IPS-18a (cell line): ENCODE data around the gene SARM1.
A peak's percentile ranks its signal among the peaks of the same experiment; 100 is the strongest.

ENCODE experiments used
- H3K27ac ChIP-seq: one replicate; pipeline ENCODE4 v1.5.1; 2013; ENCODE audit warnings: low read length
- H3K27me3 ChIP-seq: one replicate; pipeline ENCODE4 v1.6.1; 2013; ENCODE audit warnings: mild to moderate bottlenecking, low read length; ENCODE audit not compliant: control insufficient read depth, insufficient read depth
- H3K36me3 ChIP-seq: one replicate; pipeline ENCODE4 v1.6.1; 2013; ENCODE audit warnings: low read depth, low read length; ENCODE audit not compliant: control insufficient read depth
- H3K4me1 ChIP-seq: one replicate; pipeline ENCODE4 v1.6.1; 2013; ENCODE audit warnings: low read depth, low read length; ENCODE audit not compliant: control insufficient read depth
- H3K4me3 ChIP-seq: one replicate; pipeline ENCODE4 v1.5.1; 2013; ENCODE audit warnings: low read length
- H3K9ac ChIP-seq: one replicate; pipeline ENCODE4 v1.6.1; 2013; ENCODE audit warnings: mild to moderate bottlenecking, low read length, moderate library complexity
- H3K9me3 ChIP-seq: one replicate; pipeline ENCODE4 v1.6.1; 2013; ENCODE audit warnings: low read depth, low read length; ENCODE audit not compliant: control insufficient read depth

SARM1 gene

GRCh38 chr17:28371245-28372202, at the start of gene SARM1:
TSS of gene SARM1 (plus strand) at chr17:28371694. CDS start at chr17:28372033, 339 bp downstream.
- H3K9ac ChIP-seq, result peak within 1 kb of the TSS; percentile 41

GRCh38 chr17:28324267-28324745, 47.2 kb upstream of the SARM1 start:
- H3K4me3 ChIP-seq, result no peak overlapping the region
- peaks cover 46% of the 10 kb centered on the region for H3K36me3 ChIP-seq
- no peak overlapping the region for H3K9ac ChIP-seq
- peaks cover 8% of the 10 kb centered on the region for H3K4me1 ChIP-seq
- no peaks in the 10 kb centered on the region for H3K27me3 ChIP-seq
- no peak overlapping the region for H3K27ac ChIP-seq
- H3K9me3 ChIP-seq, result no peaks in the 10 kb centered on the region

More at GRCh38 chr17:28371245-28372202, at the start of gene SARM1:
- Histone ChIP-seq H3K27me3 (peaks cover 19% of the 10 kb centered on the region), H3K4me1 (peaks cover 12% of the 10 kb centered on the region), H3K9me3 (no peaks in the 10 kb centered on the region), H3K4me3 (peak within 1 kb of the TSS; percentile 67), H3K36me3 (no peaks in the 10 kb centered on the region), H3K27ac (no peak within 1 kb of the TSS)

DNA sequence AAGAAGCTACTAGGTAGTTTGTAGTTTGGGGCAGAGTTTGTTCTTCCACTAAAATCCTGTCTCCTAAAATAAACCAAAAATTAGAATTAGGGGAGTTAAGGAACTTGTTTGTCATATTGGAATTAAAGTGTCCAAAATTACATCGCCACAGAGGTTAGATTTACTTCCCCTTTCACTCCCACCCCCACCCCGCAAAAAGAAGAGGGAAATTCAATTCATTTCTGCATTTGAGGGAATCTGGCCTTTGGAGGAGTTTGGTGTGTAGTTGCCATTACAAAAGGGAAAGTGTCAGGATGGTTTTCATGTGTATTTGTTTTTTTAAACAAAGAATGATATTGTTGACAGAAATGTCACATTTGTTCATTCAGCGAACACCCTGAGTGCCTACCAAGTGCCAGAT, 46.7 kb upstream of the SARM1 start:
- Histone ChIP-seq H3K27me3 (no peaks in the 10 kb centered on the region), H3K36me3 (peaks cover 47% of the 10 kb centered on the region), H3K27ac (no peak overlapping the region), H3K4me3 (no peak overlapping the region), H3K4me1 (peaks cover 8% of the 10 kb centered on the region), H3K9me3 (no peaks in the 10 kb centered on the region), H3K9ac (no peak overlapping the region)

GRCh38 chr17:28325211-28325610, 46.3 kb upstream of the SARM1 start:
- H3K27ac ChIP-seq, result no peak overlapping the region
- H3K27me3 ChIP-seq, result no peaks in the 10 kb centered on the region
- H3K9me3 ChIP-seq, result no peaks in the 10 kb centered on the region
- no peak overlapping the region for H3K9ac ChIP-seq
- no peak overlapping the region for H3K4me3 ChIP-seq
- H3K4me1 ChIP-seq, result peaks cover 8% of the 10 kb centered on the region
- peaks cover 47% of the 10 kb centered on the region for H3K36me3 ChIP-seq

DNA sequence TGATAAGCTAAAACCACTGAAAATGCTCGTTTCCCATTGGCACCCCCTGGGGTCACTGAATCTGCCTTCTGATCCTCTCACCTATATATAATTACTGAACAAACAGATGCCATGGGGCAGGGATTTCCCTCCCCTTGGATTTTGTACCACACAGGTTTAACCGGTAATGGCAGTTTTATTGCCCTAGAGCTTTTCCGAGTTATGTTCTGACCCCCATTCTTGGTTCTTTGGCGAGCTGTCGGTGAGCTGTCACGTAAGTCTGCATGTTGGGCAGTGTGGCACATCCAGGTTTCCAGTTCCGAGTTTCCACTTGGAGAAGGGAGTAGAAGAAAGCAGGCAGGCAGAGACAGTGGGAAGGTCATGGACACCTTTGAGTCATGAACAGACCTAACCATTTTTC, 45.4 kb upstream of the SARM1 start:
- Histone ChIP-seq H3K4me3 (no peak overlapping the region), H3K9ac (no peak overlapping the region), H3K4me1 (peaks cover 3% of the 10 kb centered on the region), H3K27me3 (no peaks in the 10 kb centered on the region), H3K9me3 (no peaks in the 10 kb centered on the region), H3K27ac (no peak overlapping the region), H3K36me3 (peaks cover 47% of the 10 kb centered on the region)

DNA sequence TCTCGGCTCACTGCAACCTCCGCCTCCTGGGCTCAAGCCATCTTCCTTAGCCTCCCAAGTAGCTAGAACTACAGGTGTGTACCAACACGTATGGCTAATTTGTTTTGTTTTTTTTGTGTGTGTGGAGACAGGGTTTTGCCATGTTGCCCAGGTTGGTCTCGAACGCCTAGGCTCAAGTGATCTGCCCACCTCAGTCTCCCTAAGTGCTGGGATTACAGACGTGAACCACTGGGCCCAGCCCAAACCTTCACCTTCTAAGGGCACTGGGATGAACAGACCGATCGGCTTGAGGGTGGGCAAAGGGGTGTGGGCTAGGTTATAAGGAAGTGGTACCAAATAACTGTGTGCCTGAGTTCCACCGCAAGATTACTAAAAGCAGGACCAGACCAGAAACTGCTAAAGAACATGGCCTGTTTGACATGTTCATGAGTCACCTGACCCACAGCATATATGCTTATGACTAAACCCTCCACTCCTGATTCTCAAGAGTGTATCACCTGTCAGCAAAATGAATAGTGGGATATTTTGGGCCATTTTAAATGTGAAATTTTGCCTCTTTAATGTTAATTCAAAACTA, 44.4 kb upstream of the SARM1 start:
- Histone ChIP-seq H3K9ac (no peak overlapping the region), H3K4me1 (peaks cover 3% of the 10 kb centered on the region), H3K27ac (no peak overlapping the region), H3K4me3 (no peak overlapping the region), H3K36me3 (peaks cover 47% of the 10 kb centered on the region), H3K9me3 (no peaks in the 10 kb centered on the region), H3K27me3 (no peaks in the 10 kb centered on the region)

GRCh38 chr17:28327709-28328108, 43.8 kb upstream of the SARM1 start:
- no peak overlapping the region for H3K9ac ChIP-seq
- H3K36me3 ChIP-seq, result peaks cover 45% of the 10 kb centered on the region
- H3K4me3 ChIP-seq, result no peak overlapping the region
- no peaks in the 10 kb centered on the region for H3K27me3 ChIP-seq
- no peaks in the 10 kb centered on the region for H3K9me3 ChIP-seq
- no peak overlapping the region for H3K27ac ChIP-seq
- H3K4me1 ChIP-seq, result peaks cover 3% of the 10 kb centered on the region

DNA sequence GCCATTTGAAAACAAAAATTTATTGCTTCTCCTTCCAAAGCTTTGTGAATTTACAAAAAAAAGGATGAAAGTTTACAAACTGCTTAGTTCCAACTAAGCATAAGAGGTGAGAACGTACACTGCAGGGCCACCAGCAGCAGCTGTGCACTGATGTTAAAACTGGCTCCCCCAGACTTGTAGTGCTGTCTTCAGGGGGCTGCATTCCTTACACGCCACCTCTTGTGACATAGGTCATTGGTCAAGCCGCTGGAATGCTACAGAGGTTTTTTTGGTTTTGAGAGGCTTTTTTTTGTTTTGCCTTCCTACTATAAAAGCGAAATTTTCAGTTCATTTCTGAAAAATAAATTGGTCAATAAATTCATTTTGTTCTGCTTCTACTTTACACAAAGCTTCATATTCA, 43.2 kb upstream of the SARM1 start:
- Histone ChIP-seq H3K36me3 (peaks cover 41% of the 10 kb centered on the region), H3K27ac (no peak overlapping the region), H3K9ac (no peak overlapping the region), H3K4me1 (no peaks in the 10 kb centered on the region), H3K9me3 (no peaks in the 10 kb centered on the region), H3K4me3 (no peak overlapping the region), H3K27me3 (no peaks in the 10 kb centered on the region)

GRCh38 chr17:28330671-28331070, 40.8 kb upstream of the SARM1 start:
- H3K27ac ChIP-seq, result no peak overlapping the region
- peaks cover 38% of the 10 kb centered on the region for H3K36me3 ChIP-seq
- no peak overlapping the region for H3K9ac ChIP-seq
- no peaks in the 10 kb centered on the region for H3K27me3 ChIP-seq
- no peaks in the 10 kb centered on the region for H3K4me1 ChIP-seq
- H3K9me3 ChIP-seq, result no peaks in the 10 kb centered on the region
- H3K4me3 ChIP-seq, result no peak overlapping the region

DNA sequence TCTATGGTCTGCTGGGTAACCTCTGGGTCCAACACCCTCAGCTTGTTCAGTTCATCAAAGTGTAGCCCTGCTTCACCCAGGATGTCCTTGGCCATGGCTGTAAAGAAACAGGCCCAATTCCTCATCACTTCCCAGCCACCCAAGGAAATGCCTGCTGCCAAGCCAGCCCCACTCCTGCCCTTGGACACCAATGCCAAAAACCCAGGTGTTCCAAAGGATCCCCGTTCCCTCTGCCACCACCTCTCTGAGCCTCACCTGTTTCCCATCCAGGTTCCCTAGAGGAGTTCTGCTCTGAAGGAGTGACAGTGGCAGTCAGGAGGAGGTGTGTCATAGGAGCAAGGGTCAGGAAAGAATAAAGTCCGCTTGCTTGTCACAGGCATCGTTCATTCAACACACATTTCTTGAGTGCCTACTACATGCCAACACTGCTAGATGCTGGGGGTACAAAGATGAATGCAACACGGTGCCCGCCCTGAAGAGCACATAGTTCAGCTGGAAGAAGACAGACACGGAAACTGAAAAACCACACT, 39.5 kb upstream of the SARM1 start:
- Histone ChIP-seq H3K36me3 (peaks cover 25% of the 10 kb centered on the region), H3K9me3 (no peaks in the 10 kb centered on the region), H3K27me3 (no peaks in the 10 kb centered on the region), H3K4me1 (peaks cover 7% of the 10 kb centered on the region), H3K4me3 (no peak overlapping the region), H3K27ac (no peak overlapping the region), H3K9ac (no peak overlapping the region)

DNA sequence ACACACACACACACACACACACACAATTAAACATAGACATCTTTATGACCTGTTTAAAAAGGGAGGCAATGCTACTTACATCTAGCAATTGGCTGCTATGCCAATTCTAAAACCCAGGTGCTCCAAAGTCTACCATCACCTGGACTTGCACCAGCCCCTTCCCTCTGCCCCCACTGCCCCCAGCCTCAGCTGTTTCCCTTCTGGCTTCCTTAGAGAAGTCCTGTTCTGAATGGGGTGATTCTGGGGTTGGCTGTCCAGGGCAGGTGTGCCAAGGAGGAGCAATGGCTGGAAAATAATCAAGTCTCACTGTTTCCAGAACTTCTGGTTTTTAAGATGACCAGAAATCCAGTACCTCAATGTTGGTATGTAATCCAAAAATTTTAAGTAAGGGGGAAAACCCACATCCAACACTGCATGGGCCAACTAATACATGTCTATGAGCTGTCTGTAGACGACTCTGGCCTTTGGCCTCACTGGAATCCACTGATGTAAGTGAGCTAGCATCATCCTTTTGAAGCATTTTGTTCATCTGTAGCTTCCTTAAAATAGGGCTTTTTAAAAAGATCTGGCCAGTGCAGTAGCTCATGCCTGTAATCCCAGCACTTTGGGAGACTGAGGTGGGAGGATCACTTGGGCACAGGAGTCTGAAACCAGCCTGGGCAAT, 38.3 kb upstream of the SARM1 start:
- Histone ChIP-seq H3K4me1 (peaks cover 9% of the 10 kb centered on the region), H3K27me3 (no peaks in the 10 kb centered on the region), H3K27ac (no peak overlapping the region), H3K9ac (no peak overlapping the region), H3K9me3 (no peaks in the 10 kb centered on the region), H3K4me3 (no peak overlapping the region), H3K36me3 (peaks cover 12% of the 10 kb centered on the region)
